Kidney epithelial cell (primary cell): Measurements from ENCODE around the gene PROCA1. TPM values are rescaled to one million over a fixed set of nuclear protein-coding genes. Genes with fewer than 3 reads are reported as not detected.
"Not testable (repeated sequence)": the region's sequence is repeated elsewhere in the genome, so short reads cannot be mapped to it uniquely, and the experiment has no call there.

Experiments
- DNase-seq: peaks from one replicate; pipeline ENCODE4 v3.0.0-alpha.2; 2010; ENCODE audit warnings: low read depth
- H3K27me3 ChIP-seq: 2 replicates; pipeline ENCODE4 v1.6.0; 2011; ENCODE audit warnings: low read length; ENCODE audit not compliant: control insufficient read depth, insufficient read depth
- H3K36me3 ChIP-seq: 2 replicates; pipeline ENCODE4 v1.5.1; 2011; ENCODE audit warnings: low read length; ENCODE audit not compliant: control insufficient read depth, insufficient read depth
- H3K4me3 ChIP-seq: 2 replicates; pipeline ENCODE4 v1.5.1; 2011; ENCODE audit warnings: low read depth, mild to moderate bottlenecking, control low read depth, low read length
- CTCF ChIP-seq: IDR thresholded peaks from 2 replicates; pipeline ENCODE4 v1.5.1; 2011; ENCODE audit warnings: mild to moderate bottlenecking, moderate library complexity, low read length, control low read depth, inconsistent platforms; ENCODE audit not compliant: insufficient read depth, poor library complexity, severe bottlenecking
- total RNA-seq: library from RNA; depleted of rRNA; stranded (reverse); fragments of >200 nt; gene quantifications from 2 replicates; pipeline ENCODE4 v1.2.3, GENCODE V29; 2015

The PROCA1 gene
- total RNA-seq, 1 donor from 2014 or later, result 0.58 TPM

- no peaks in the 10 kb centered on the region for H3K36me3 ChIP-seq
- H3K27me3 ChIP-seq, result no peaks in the 10 kb centered on the region
- TF ChIP-seq CTCF, result no peak
- DNase-seq, result no peak
- peak within 1 kb of the TSS; percentile 84 for H3K4me3 ChIP-seq
Observed at GRCh38 chr17:28661635-28662526, 49.8 kb downstream of the PROCA1 start, which contains the start of the genes SDF2 and SUPT6H. Gene SDF2, minus strand, starts transcription at chr17:28661906. Its CDS starts 30 bp downstream, at chr17:28661876. Gene SUPT6H, plus strand, starts transcription at chr17:28662205. Its CDS starts 11,197 bp downstream, at chr17:28673402.

- H3K27me3 ChIP-seq, DNase-seq, H3K4me3 ChIP-seq, H3K36me3 ChIP-seq: not testable (repeated sequence)
Observed at GRCh38 chr17:28659497-28659881, 52.2 kb downstream of the PROCA1 start.

GRCh38 chr17:28658766-28659496 is 52.8 kb downstream of the PROCA1 start:
- not testable (repeated sequence) for H3K27me3 ChIP-seq, DNase-seq, H3K4me3 ChIP-seq, H3K36me3 ChIP-seq

GRCh38 chr17:28658342-28658741 is 53.3 kb downstream of the PROCA1 start:
- not testable (repeated sequence) for H3K36me3 ChIP-seq, H3K4me3 ChIP-seq, H3K27me3 ChIP-seq, DNase-seq

GRCh38 chr17:28657756-28658155 is 53.9 kb downstream of the PROCA1 start:
- DNase-seq, result no peak

GRCh38 chr17:28655160-28655559 is 56.5 kb downstream of the PROCA1 start:
- TF ChIP-seq CTCF, result no peak
- Histone ChIP-seq H3K36me3 (no peaks in the 10 kb centered on the region), H3K27me3 (no peaks in the 10 kb centered on the region), H3K4me3 (no peak overlapping the region)
- DNase-seq, result no peak

More at GRCh38 chr17:28657756-28658155, 53.9 kb downstream of the PROCA1 start:
- TF ChIP-seq CTCF, result no peak
- Histone ChIP-seq H3K27me3 (no peaks in the 10 kb centered on the region), H3K4me3 (no peak overlapping the region), H3K36me3 (no peaks in the 10 kb centered on the region)

Other genes with a start within 250 kb of the PROCA1 start
- gene SLC13A2, start 238.2 kb downstream of the PROCA1 start, total RNA-seq, result not detected in 2 replicates
- gene FOXN1, start 205.5 kb downstream of the PROCA1 start, total RNA-seq, result not detected in 2 replicates
- 40.6 and 49.4 TPM in 2 replicates for gene UNC119, start 159.3 kb downstream of the PROCA1 start, total RNA-seq
- gene PIGS, start 140.4 kb downstream of the PROCA1 start, total RNA-seq, result 52.9 and 65.2 TPM in 2 replicates
- gene ALDOC, start 135.0 kb downstream of the PROCA1 start, total RNA-seq, result 20.8 and 30.3 TPM in 2 replicates
- gene SPAG5, start 112.9 kb downstream of the PROCA1 start, total RNA-seq, result 8.4 and 9.7 TPM in 2 replicates
- 2.3 and 12.2 TPM in 2 replicates for gene RSKR, start 97.7 kb downstream of the PROCA1 start, total RNA-seq
- gene BLTP2, start 66.7 kb downstream of the PROCA1 start, total RNA-seq, result 116 and 124 TPM in 2 replicates
- gene SDF2, start 50.0 kb downstream of the PROCA1 start, total RNA-seq, result 41.2 and 65.1 TPM in 2 replicates
- 36.7 and 52.9 TPM in 2 replicates for gene SUPT6H, start 49.7 kb downstream of the PROCA1 start, total RNA-seq
- gene RAB34, start 6.0 kb upstream of the PROCA1 start, total RNA-seq, result 283 and 314 TPM in 2 replicates
- 604 and 716 TPM in 2 replicates for gene RPL23A, start 8.1 kb upstream of the PROCA1 start, total RNA-seq
- gene TLCD1, start 14.3 kb upstream of the PROCA1 start, total RNA-seq, result 4.7 and 5.1 TPM in 2 replicates
- gene NEK8, start 16.9 kb upstream of the PROCA1 start, total RNA-seq, result 4.3 TPM in 2 replicates
- 163 and 174 TPM in 2 replicates for gene TRAF4, start 32.1 kb upstream of the PROCA1 start, total RNA-seq
- gene FAM222B, start 130.9 kb upstream of the PROCA1 start, total RNA-seq, result 24.3 and 37.7 TPM in 2 replicates
- 54.9 and 74.1 TPM in 2 replicates for gene ERAL1, start 143.1 kb upstream of the PROCA1 start, total RNA-seq
- gene FLOT2, start 185.8 kb upstream of the PROCA1 start, total RNA-seq, result 55.5 and 69.1 TPM in 2 replicates
- 12.2 and 12.7 TPM in 2 replicates for gene DHRS13, start 191.2 kb upstream of the PROCA1 start, total RNA-seq
- gene PHF12, start 239.6 kb upstream of the PROCA1 start, total RNA-seq, result 19.6 and 30.8 TPM in 2 replicates